ENCODE results near the gene PIGR. TPM values are rescaled to one million over a fixed set of nuclear protein-coding genes. Genes with fewer than 3 reads are reported as not detected.

The PIGR gene
- polyA plus RNA-seq, 2 of the 4 experiments (the other 2 are of a cell fraction): 0.01 TPM; not detected in 1

GRCh38 chr1:206904423-206905142 lies 41.7 kb downstream of the PIGR start:
- peaks cover 18% of the 10 kb centered on the region for H3K4me1 ChIP-seq
- CTCF ChIA-PET: interaction anchor here (1.0 to 3.3 kb wide), 5 partner anchors 8 to 178 kb away, joined by 3 to 13 read pairs (median 3); partner anchors contain the start of gene IL24

GRCh38 chr1:206903687-206904086 lies 42.6 kb downstream of the PIGR start:
- Histone ChIP-seq H3K4me3 (no peak overlapping the region), H3K4me2 (no peak overlapping the region), H3K4me1 (peaks cover 24% of the 10 kb centered on the region), H3K9me3 (no peaks in the 10 kb centered on the region), H3K27ac (no peak overlapping the region)
- FAIRE-seq: no peak
- CTCF ChIA-PET: interaction anchor here (0.6 to 1.7 kb wide), 2 partner anchors 8 to 75 kb away, joined by 3 to 4 read pairs; no protein-coding TSS in a partner anchor
- POLR2A ChIA-PET: no interaction called here
- no peak for DNase-seq (ENCODE audit: low read depth in 1 of 2, low spot score in 1 of 2)
- TF ChIP-seq PHF8 (IDR thresholded peaks at IDR 0.05; ENCODE audit: borderline replicate concordance, low read depth) (no peak), ZSCAN20 (CRISPR knock-in tag; IDR thresholded peaks at IDR 0.05) (no peak), CEBPB (IDR thresholded peaks at IDR 0.05) (no peak), TFCP2L1 (CRISPR knock-in tag; IDR thresholded peaks at IDR 0.05) (no peak)
- no peak for ATAC-seq
- WGBS (ENCODE audit: missing lambda C conversion rate): 57% methylated on average over 2 of the region's 2 CpGs

More at GRCh38 chr1:206904423-206905142, 41.7 kb downstream of the PIGR start:
- no peaks in the 10 kb centered on the region for H3K9me3 ChIP-seq
- FAIRE-seq (no peak), ATAC-seq (no peak), DNase-seq (ENCODE audit: low read depth in 1 of 2, low spot score in 1 of 2) (no peak)
- no peak overlapping the region for H3K4me3 ChIP-seq
- 81% methylated on average over 10 of the region's 10 CpGs for WGBS (ENCODE audit: missing lambda C conversion rate)
- TF ChIP-seq, protein P1, sequence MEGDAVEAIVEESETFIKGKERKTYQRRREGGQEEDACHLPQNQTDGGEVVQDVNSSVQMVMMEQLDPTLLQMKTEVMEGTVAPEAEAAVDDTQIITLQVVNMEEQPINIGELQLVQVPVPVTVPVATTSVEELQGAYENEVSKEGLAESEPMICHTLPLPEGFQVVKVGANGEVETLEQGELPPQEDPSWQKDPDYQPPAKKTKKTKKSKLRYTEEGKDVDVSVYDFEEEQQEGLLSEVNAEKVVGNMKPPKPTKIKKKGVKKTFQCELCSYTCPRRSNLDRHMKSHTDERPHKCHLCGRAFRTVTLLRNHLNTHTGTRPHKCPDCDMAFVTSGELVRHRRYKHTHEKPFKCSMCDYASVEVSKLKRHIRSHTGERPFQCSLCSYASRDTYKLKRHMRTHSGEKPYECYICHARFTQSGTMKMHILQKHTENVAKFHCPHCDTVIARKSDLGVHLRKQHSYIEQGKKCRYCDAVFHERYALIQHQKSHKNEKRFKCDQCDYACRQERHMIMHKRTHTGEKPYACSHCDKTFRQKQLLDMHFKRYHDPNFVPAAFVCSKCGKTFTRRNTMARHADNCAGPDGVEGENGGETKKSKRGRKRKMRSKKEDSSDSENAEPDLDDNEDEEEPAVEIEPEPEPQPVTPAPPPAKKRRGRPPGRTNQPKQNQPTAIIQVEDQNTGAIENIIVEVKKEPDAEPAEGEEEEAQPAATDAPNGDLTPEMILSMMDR (IDR thresholded peaks at IDR 0.05): no peak
- TF ChIP-seq, protein P2, sequence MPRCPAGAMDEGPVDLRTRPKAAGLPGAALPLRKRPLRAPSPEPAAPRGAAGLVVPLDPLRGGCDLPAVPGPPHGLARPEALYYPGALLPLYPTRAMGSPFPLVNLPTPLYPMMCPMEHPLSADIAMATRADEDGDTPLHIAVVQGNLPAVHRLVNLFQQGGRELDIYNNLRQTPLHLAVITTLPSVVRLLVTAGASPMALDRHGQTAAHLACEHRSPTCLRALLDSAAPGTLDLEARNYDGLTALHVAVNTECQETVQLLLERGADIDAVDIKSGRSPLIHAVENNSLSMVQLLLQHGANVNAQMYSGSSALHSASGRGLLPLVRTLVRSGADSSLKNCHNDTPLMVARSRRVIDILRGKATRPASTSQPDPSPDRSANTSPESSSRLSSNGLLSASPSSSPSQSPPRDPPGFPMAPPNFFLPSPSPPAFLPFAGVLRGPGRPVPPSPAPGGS (IDR thresholded peaks at IDR 0.05): no peak
- TF ChIP-seq EP300 (IDR thresholded peaks at IDR 0.05) (no peak), KDM5A (IDR thresholded peaks at IDR 0.05) (no peak), CBX2 (IDR thresholded peaks at IDR 0.05; ENCODE audit: borderline replicate concordance, low read depth) (no peak), FOSB (CRISPR knock-in tag; IDR thresholded peaks at IDR 0.05) (no peak), NPAS2 (CRISPR knock-in tag; IDR thresholded peaks at IDR 0.05; ENCODE audit: borderline replicate concordance) (no peak), PHF8 (IDR thresholded peaks at IDR 0.05; ENCODE audit: borderline replicate concordance, low read depth) (no peak), RNF2 (IDR thresholded peaks at IDR 0.05; ENCODE audit: borderline replicate concordance, low read depth) (no peak), REST (IDR thresholded peaks at IDR 0.05) (no peak)
- TF ChIP-seq, protein P3, sequence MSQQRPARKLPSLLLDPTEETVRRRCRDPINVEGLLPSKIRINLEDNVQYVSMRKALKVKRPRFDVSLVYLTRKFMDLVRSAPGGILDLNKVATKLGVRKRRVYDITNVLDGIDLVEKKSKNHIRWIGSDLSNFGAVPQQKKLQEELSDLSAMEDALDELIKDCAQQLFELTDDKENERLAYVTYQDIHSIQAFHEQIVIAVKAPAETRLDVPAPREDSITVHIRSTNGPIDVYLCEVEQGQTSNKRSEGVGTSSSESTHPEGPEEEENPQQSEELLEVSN (IDR thresholded peaks at IDR 0.05; ENCODE audit: borderline replicate concordance, low read depth): no peak
- TF ChIP-seq, protein P4, sequence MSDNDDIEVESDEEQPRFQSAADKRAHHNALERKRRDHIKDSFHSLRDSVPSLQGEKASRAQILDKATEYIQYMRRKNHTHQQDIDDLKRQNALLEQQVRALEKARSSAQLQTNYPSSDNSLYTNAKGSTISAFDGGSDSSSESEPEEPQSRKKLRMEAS (IDR thresholded peaks at IDR 0.05): no peak
- 0 out of 3 replicates have a peak overlapping the region, but pooled peaks have one; percentile 23 for H3K4me2 ChIP-seq
- peak overlapping the region in 1 of 2 experiments; percentile 73; a peak in 2 of 6 replicates for H3K27ac ChIP-seq
- POLR2A ChIA-PET: interaction anchor here (0.6 kb wide), 1 partner anchor 919 kb away, joined by 5 read pairs; no protein-coding TSS in a partner anchor
